PFSK-1 (cell line): Measurements from ENCODE around the gene CFAP91.

Source experiments
- POLR2AphosphoS5 ChIP-seq: IDR thresholded peaks from 2 replicates; pipeline ENCODE4 v1.6.1; 2012; ENCODE audit warnings: low read depth, mild to moderate bottlenecking, control low read depth, low read length, moderate library complexity
- REST ChIP-seq, 2 experiments: IDR thresholded peaks; 2 replicates each; pipeline versions ENCODE4 v1.6.1 to v1.8.0; 2011 to 2012; ENCODE audit warnings: low read depth in 2 of 2, low read length in 2 of 2, control low read depth in 1 of 2, inconsistent platforms in 1 of 2, mild to moderate bottlenecking in 1 of 2, moderate library complexity in 1 of 2; ENCODE audit not compliant: insufficient read depth in 1 of 2
- SIN3A ChIP-seq: IDR thresholded peaks from 2 replicates; pipeline ENCODE4 v1.6.1; 2012; ENCODE audit warnings: mild to moderate bottlenecking, low read length, moderate library complexity, borderline replicate concordance; ENCODE audit not compliant: insufficient read depth
- TAF1 ChIP-seq: IDR thresholded peaks from 2 replicates; pipeline ENCODE4 v1.6.1; 2012; ENCODE audit warnings: low read length, control low read depth, borderline replicate concordance; ENCODE audit not compliant: insufficient read depth

GRCh38 chr3:119664850-119665379 is 37.9 kb upstream of the CFAP91 start:
- TF ChIP-seq TAF1 (no peak), SIN3A (no peak), POLR2AphosphoS5 (no peak), REST (IDR thresholded peaks at IDR 0.05; ENCODE audit: insufficient read depth in 1 of 2, low read depth in 2 of 2, low read length in 2 of 2) (no peak)
